HepG2 (cell line): ENCODE measurements around the gene FBXO8. TPM values are rescaled to one million over a fixed set of nuclear protein-coding genes. Genes with fewer than 3 reads are reported as not detected.

Experiments used
- ARNT2 ChIP-seq: sonication (generic); formaldehyde crosslinking; IDR thresholded peaks from 2 replicates; pipeline ENCODE4 v1.8.0; 2022; ENCODE audit warnings: mild to moderate bottlenecking, low read depth, missing genetic modification reagents, moderate library complexity
- ERF ChIP-seq: IDR thresholded peaks from 2 replicates; pipeline ENCODE4 v1.6.1; 2018; ENCODE audit warnings: missing biosample characterization, missing genetic modification reagents
- FOXM1 ChIP-seq: sonication (generic); formaldehyde crosslinking; IDR thresholded peaks from 2 replicates; pipeline ENCODE4 v1.5.0; 2020; ENCODE audit warnings: missing genetic modification reagents
- JUNB ChIP-seq: sonication (generic); formaldehyde crosslinking; IDR thresholded peaks from 2 replicates; pipeline ENCODE4 v1.8.0; 2022; ENCODE audit warnings: missing genetic modification reagents, mild to moderate bottlenecking, borderline replicate concordance
- MBNL3 ChIP-seq: fragments of 250-450 bp; sonication (Bioruptor Pico); conservative IDR thresholded peaks from 2 replicates; pipeline ENCODE4 v1.8.0; 2022; ENCODE audit warnings: mild to moderate bottlenecking, inconsistent platforms
- MEIS1 ChIP-seq: sonication (generic); formaldehyde crosslinking; IDR thresholded peaks from 2 replicates; pipeline ENCODE4 v1.9.0; 2021; ENCODE audit warnings: mild to moderate bottlenecking, missing genetic modification reagents, moderate library complexity, borderline replicate concordance
- MYNN ChIP-seq: sonication (generic); formaldehyde crosslinking; IDR thresholded peaks from 2 replicates; pipeline ENCODE4 v1.4.0; 2020; ENCODE audit warnings: mild to moderate bottlenecking, low read depth, missing genetic modification reagents
- NFRKB ChIP-seq: fragments of 450-650 bp; IDR thresholded peaks from 2 replicates; pipeline ENCODE4 v1.6.1; 2017
- NONO ChIP-seq, 2 experiments: fragments of 450-650 bp in 1 of 2; sonication (generic) in 1 of 2; formaldehyde crosslinking in 1 of 2; IDR thresholded peaks in 1 of 2; conservative IDR thresholded peaks in 1 of 2; 2 replicates each; pipeline versions ENCODE4 v1.6.1 to v1.8.0; 2017 to 2022; ENCODE audit warnings: mild to moderate bottlenecking in 1 of 2, missing genetic modification reagents in 1 of 2, moderate library complexity in 1 of 2
- NRL ChIP-seq: sonication (generic); formaldehyde crosslinking; IDR thresholded peaks from 2 replicates; pipeline ENCODE4 v1.5.0; 2020; ENCODE audit warnings: missing genetic modification reagents, mild to moderate bottlenecking, moderate library complexity, borderline replicate concordance
- PHB2 ChIP-seq: fragments of 450-650 bp; IDR thresholded peaks from 2 replicates; pipeline ENCODE4 v1.6.1; 2018; ENCODE audit not compliant: partially characterized antibody
- POLR2G ChIP-seq: fragments of 200-400 bp; formaldehyde crosslinking; IDR thresholded peaks from 2 replicates; pipeline ENCODE4 v1.6.1; 2018; ENCODE audit warnings: mild to moderate bottlenecking, low read depth, low read length, moderate library complexity
- YEATS4 ChIP-seq: sonication (generic); formaldehyde crosslinking; IDR thresholded peaks from 2 replicates; pipeline ENCODE4 v1.4.0; 2020; ENCODE audit warnings: missing genetic modification reagents, borderline replicate concordance
- ZNF205 ChIP-seq: IDR thresholded peaks from 2 replicates; pipeline ENCODE4 v1.6.1; 2018; ENCODE audit warnings: missing biosample characterization, missing genetic modification reagents
- ZNF251 ChIP-seq: sonication (generic); formaldehyde crosslinking; IDR thresholded peaks from 2 replicates; pipeline ENCODE4 v1.9.0; 2021; ENCODE audit warnings: mild to moderate bottlenecking, missing genetic modification reagents
- ZNF317 ChIP-seq: sonication (generic); formaldehyde crosslinking; IDR thresholded peaks from 2 replicates; pipeline ENCODE4 v1.5.0; 2020; ENCODE audit warnings: mild to moderate bottlenecking, missing genetic modification reagents
- ZNF605 ChIP-seq: sonication (generic); formaldehyde crosslinking; IDR thresholded peaks from 2 replicates; pipeline ENCODE4 v1.8.0; 2022; ENCODE audit warnings: mild to moderate bottlenecking, missing genetic modification reagents
- polyA plus RNA-seq, 8 experiments: library from polyadenylated mRNA; depleted of rRNA in 3 of 8; stranded (reverse) in 7 of 8; unstranded in 1 of 8; fragments of >200 nt; fragmentation: Illumina TruSeq in 4 of 8; extraction: Trizol in 4 of 8; gene quantifications; 2 replicates each; pipeline versions ENCODE4 v1.2.1 to v1.2.3, GENCODE V29; 2011 to 2016; ENCODE audit warnings: low read depth in 4 of 8, missing spikeins in 1 of 8, mixed read lengths in 1 of 8; ENCODE audit not compliant: insufficient read depth in 1 of 8
- total RNA-seq, 5 experiments: library from RNA; depleted of rRNA; stranded (reverse); fragments of >200 nt; fragmentation: Illumina TruSeq; extraction: Trizol; gene quantifications; 2 replicates each; pipeline ENCODE4 v1.2.3, GENCODE V29; 2016; ENCODE audit warnings: low read depth in 1 of 5
- TF ChIP-seq, protein P1 (sequence below): sonication (generic); formaldehyde crosslinking; IDR thresholded peaks from 2 replicates; pipeline ENCODE4 v1.4.0; 2020; ENCODE audit warnings: missing genetic modification reagents

The FBXO8 gene
- total and polyA plus RNA-seq, 2 of the 13 experiments (the other 11 are each of a cell fraction or from before 2014, with no cell fraction given) = 11.7 to 15.2 TPM

DNA sequence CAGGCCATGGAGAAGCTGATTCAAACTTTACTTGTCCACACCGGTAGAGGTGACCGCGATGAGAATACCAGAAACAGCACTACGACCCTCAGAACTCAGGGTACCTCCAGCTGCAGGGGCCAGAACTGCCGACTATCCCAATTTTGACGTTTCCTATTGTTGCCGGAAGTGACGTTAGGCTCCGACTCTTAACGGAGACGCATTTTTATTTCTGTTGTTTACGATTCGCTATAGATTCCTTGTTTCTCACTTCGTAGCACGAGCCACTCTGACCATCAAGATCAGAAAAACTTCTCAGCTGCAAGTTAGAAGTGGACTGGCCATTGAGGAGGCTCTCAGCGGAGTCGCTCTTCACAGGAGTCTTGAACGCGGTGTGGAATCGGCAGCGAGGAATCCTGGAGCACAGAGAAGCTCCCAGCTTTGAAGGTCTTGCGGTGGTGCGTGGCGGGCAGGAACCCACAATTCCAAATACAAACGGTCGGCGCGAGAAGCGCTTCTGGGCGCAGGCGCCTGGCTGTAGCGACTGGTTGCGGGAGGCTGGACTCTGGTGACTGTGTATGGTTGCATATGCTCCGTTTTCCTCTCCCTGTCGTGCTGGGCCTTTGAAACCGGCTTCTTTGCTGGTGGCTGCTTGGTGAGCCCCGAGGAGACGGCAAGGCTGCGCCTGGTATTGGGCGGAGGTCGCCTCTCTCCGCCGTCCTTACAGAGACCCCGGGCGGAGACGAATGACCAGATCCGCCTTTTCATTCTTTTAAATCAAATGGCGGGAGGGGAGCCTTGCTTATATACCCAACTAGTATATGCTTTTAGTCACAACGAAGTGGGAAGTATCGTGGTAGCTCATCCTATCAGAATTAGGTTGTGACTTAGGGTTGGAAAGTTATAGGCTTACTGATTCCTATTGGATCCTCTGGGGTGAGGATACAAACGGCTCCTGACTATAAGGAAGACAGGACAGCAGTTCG, at the start of gene FBXO8, which contains the start of gene CEP44 (continued):
- TF ChIP-seq ZNF251 (no peak), MYNN (CRISPR knock-in tag) (no peak), ARNT2 (CRISPR knock-in tag) (peak; percentile 59; the same call in 1 of the 2 replicates), MEIS1 (CRISPR knock-in tag) (0 out of 2 replicates have a peak, but pooled peaks have one; percentile 71), POLR2G (peak; percentile 82), YEATS4 (CRISPR knock-in tag) (peak; percentile 94), ZNF605 (CRISPR knock-in tag) (peak; percentile 21; the same call in 1 of the 2 replicates), FOXM1 (CRISPR knock-in tag) (no peak), NONO (IDR thresholded peaks at IDR 0.05) (no peak), NONO (CRISPR knock-in tag; conservative IDR thresholded peaks at IDR 0.05) (no peak; the same call in 1 of the 2 replicates), ERF (CRISPR knock-in tag) (peak; percentile 14; the same call in 1 of the 2 replicates), MBNL3 (CRISPR knock-in tag) (no peak), NFRKB (no peak), JUNB (CRISPR knock-in tag) (peak; percentile 44; the same call in 1 of the 2 replicates), ZNF205 (CRISPR knock-in tag) (no peak), PHB2 (no peak), NRL (CRISPR knock-in tag) (peak; percentile 42), ZNF317 (CRISPR knock-in tag) (peak; percentile 68)
- TF ChIP-seq, protein P1, sequence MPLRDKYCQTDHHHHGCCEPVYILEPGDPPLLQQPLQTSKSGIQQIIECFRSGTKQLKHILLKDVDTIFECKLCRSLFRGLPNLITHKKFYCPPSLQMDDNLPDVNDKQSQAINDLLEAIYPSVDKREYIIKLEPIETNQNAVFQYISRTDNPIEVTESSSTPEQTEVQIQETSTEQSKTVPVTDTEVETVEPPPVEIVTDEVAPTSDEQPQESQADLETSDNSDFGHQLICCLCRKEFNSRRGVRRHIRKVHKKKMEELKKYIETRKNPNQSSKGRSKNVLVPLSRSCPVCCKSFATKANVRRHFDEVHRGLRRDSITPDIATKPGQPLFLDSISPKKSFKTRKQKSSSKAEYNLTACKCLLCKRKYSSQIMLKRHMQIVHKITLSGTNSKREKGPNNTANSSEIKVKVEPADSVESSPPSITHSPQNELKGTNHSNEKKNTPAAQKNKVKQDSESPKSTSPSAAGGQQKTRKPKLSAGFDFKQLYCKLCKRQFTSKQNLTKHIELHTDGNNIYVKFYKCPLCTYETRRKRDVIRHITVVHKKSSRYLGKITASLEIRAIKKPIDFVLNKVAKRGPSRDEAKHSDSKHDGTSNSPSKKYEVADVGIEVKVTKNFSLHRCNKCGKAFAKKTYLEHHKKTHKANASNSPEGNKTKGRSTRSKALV (CRISPR knock-in tag) = no peak; the same call in 1 of the 2 replicates
